HCT116 (cell line): ENCODE data around the gene FERMT1. TPM values are rescaled to one million over a fixed set of nuclear protein-coding genes. Genes with fewer than 3 reads are reported as not detected.

Experiments used
- ATAC-seq: fragments of 200-7000 bp; cut with Tn5 transposase; 2 replicates; pipeline ENCODE4 v1.9.1; 2020; ENCODE audit warnings: mild to moderate bottlenecking, moderate library complexity
- BruUV-seq: library from RNA; stranded (reverse); fragments of 400-500 nt; replicated peaks from 2 replicates; lab custom pipeline; 2021; lab: Mats Ljungman, UMichigan
- CTCF ChIA-PET: fragments of 300-600 bp; sonication (Branson Sonifier 250); formaldehyde crosslinking; loops from one replicate; lab custom pipeline; 2021; ENCODE audit warnings: antibody characterized with exemption; lab: Charles Lee
- POLR2A ChIA-PET: fragments of 300-600, 350-600 bp; sonication (Branson Sonifier 250); formaldehyde crosslinking; loops from one replicate; lab custom pipeline; 2021; ENCODE audit warnings: antibody characterized with exemption; lab: Charles Lee
- RAD21 ChIA-PET, 2 experiments: fragments of 300-600 bp; sonication (Branson Sonifier 250); formaldehyde crosslinking; loops; one replicate each; lab custom pipeline; 2023; ENCODE audit warnings: low total read pairs in 2 of 2; ENCODE audit not compliant: uncharacterized antibody in 2 of 2, unreplicated experiment in 2 of 2, low non-redundant PET in 1 of 2; lab: Charles Lee
- DNase-seq: peaks from one replicate; pipeline ENCODE4 v3.0.0-alpha.2; 2010; ENCODE audit warnings: low read depth, low spot score
- H2AFZ ChIP-seq: fragments of 200-600 bp; shearing (Covaris generic), sonication (generic); 2 replicates; pipeline ENCODE4 v1.6.1; 2017; ENCODE audit warnings: low read depth, mixed run types, mixed read lengths, antibody characterized with exemption, low read length; ENCODE audit not compliant: poor library complexity, severe bottlenecking
- H3K27ac ChIP-seq: 2 replicates; pipeline ENCODE4 v1.5.1; 2012; ENCODE audit warnings: low read depth, low read length
- H3K27me3 ChIP-seq: fragments of 200-600 bp; sonication (generic); 2 replicates; pipeline ENCODE4 v1.6.1; 2016; ENCODE audit warnings: mixed run types, low read length, mixed read lengths; ENCODE audit not compliant: insufficient read depth
- H3K36me3 ChIP-seq, 2 experiments: fragments of 200-500 bp in 1 of 2; fragments of 200-600 bp in 1 of 2; sonication (Bioruptor generic) in 1 of 2; sonication (generic) in 1 of 2; 2 replicates each; pipeline versions ENCODE4 v1.5.1 to v1.6.1; 2014 to 2016; ENCODE audit warnings: low read length in 2 of 2, inconsistent platforms in 1 of 2, mixed read lengths in 1 of 2, mixed run types in 1 of 2; ENCODE audit not compliant: insufficient read depth in 2 of 2, control insufficient read depth in 1 of 2
- H3K4me1 ChIP-seq, 2 experiments: fragments of 200-600 bp in 1 of 2; sonication (generic) in 1 of 2; 2 replicates each; pipeline versions ENCODE4 v1.5.1 to v1.6.1; 2012 to 2017; ENCODE audit warnings: low read length in 2 of 2, inconsistent platforms in 1 of 2, mild to moderate bottlenecking in 1 of 2, mixed read lengths in 1 of 2, mixed run types in 1 of 2, moderate library complexity in 1 of 2; ENCODE audit not compliant: insufficient read depth in 2 of 2, control insufficient read depth in 1 of 2
- H3K4me2 ChIP-seq: fragments of 200-600 bp; sonication (generic); 2 replicates; pipeline ENCODE4 v1.6.1; 2017; ENCODE audit warnings: mixed run types, low read length, mixed read lengths
- H3K4me3 ChIP-seq, 2 experiments: fragments of 200-600 bp in 1 of 2; sonication (generic) in 1 of 2; replicated peaks in 1 of 2; 2 replicates each; pipeline ENCODE4 v1.5.1; 2011 to 2016; ENCODE audit warnings: low read length in 2 of 2, control low read depth in 1 of 2, low read depth in 1 of 2, mild to moderate bottlenecking in 1 of 2, mixed read lengths in 1 of 2, mixed run types in 1 of 2
- H3K79me2 ChIP-seq: fragments of 200-600 bp; sonication (generic); 2 replicates; pipeline ENCODE4 v1.6.1; 2017; ENCODE audit warnings: mild to moderate bottlenecking, mixed run types, low read length, moderate library complexity, mixed read lengths; ENCODE audit not compliant: insufficient read depth
- H3K9ac ChIP-seq: fragments of 200-600 bp; sonication (generic); 2 replicates; pipeline ENCODE4 v1.6.1; 2016; ENCODE audit warnings: low read length, mixed read lengths
- H3K9me2 ChIP-seq: fragments of 200-600 bp; sonication (generic), shearing (Covaris generic); 2 replicates; pipeline ENCODE4 v1.6.1; 2017; ENCODE audit warnings: mixed run types, mild to moderate bottlenecking, moderate library complexity; ENCODE audit not compliant: insufficient read depth
- H3K9me3 ChIP-seq, 2 experiments: fragments of 200-500 bp in 1 of 2; fragments of 200-600 bp in 1 of 2; sonication (Bioruptor generic) in 1 of 2; sonication (generic) in 1 of 2; 2 replicates each; pipeline ENCODE4 v1.6.1; 2014 to 2017; ENCODE audit warnings: low read length in 2 of 2, mixed read lengths in 2 of 2, inconsistent platforms in 1 of 2, low read depth in 1 of 2, mild to moderate bottlenecking in 1 of 2, mixed run types in 1 of 2, moderate library complexity in 1 of 2; ENCODE audit not compliant: control insufficient read depth in 1 of 2, insufficient read depth in 1 of 2
- H4K20me1 ChIP-seq: fragments of 200-600 bp; sonication (generic), shearing (Covaris generic); 2 replicates; pipeline ENCODE4 v1.6.1; 2017; ENCODE audit warnings: mixed run types, mild to moderate bottlenecking, moderate library complexity; ENCODE audit not compliant: insufficient read depth
- CBX3 ChIP-seq: IDR thresholded peaks from 2 replicates; pipeline ENCODE4 v1.6.1; 2012; ENCODE audit warnings: low read depth
- CEBPB ChIP-seq: IDR thresholded peaks from 2 replicates; pipeline ENCODE4 v1.6.1; 2012; ENCODE audit warnings: low read depth
- ELF1 ChIP-seq: IDR thresholded peaks from 2 replicates; pipeline ENCODE4 v1.6.1; 2012; ENCODE audit warnings: low read depth, borderline replicate concordance
- EZH2phosphoT487 ChIP-seq: fragments of 200-600 bp; IDR thresholded peaks from 2 replicates; pipeline ENCODE4 v1.6.1; 2018; ENCODE audit warnings: antibody characterized with exemption, borderline replicate concordance
- SP1 ChIP-seq: IDR thresholded peaks from 2 replicates; pipeline ENCODE4 v1.6.1; 2012; ENCODE audit warnings: low read depth
- YY1 ChIP-seq: IDR thresholded peaks from 2 replicates; pipeline ENCODE4 v1.6.1; 2011; ENCODE audit warnings: low read length, low read depth, moderate library complexity, mild to moderate bottlenecking; ENCODE audit not compliant: insufficient replicate concordance; ENCODE audit errors: extremely low read depth
- ZNF274 ChIP-seq: fragments of 200-500 bp; sonication (Bioruptor generic); IDR thresholded peaks from 2 replicates; pipeline ENCODE4 v1.6.1; 2014; ENCODE audit warnings: mild to moderate bottlenecking, low read depth, low read length, inconsistent platforms
- intact Hi-C: fragments of 100-400 bp; cut with micrococcal nuclease; formaldehyde crosslinking; loops from 2 replicates; pipeline ENCODE4 v1.10.0; 2022
- total RNA-seq: library from RNA; stranded (reverse); gene quantifications from one replicate; pipeline ENCODE4 v1.2.1, GENCODE V29; 2021; ENCODE audit not compliant: unreplicated experiment
- TF ChIP-seq, protein P1 (sequence below): IDR thresholded peaks from 2 replicates; pipeline ENCODE4 v1.6.1; 2012
- TF ChIP-seq, protein P2 (sequence below): IDR thresholded peaks from 2 replicates; pipeline ENCODE4 v1.6.1; 2012
- TF ChIP-seq, protein P3 (sequence below): IDR thresholded peaks from 2 replicates; pipeline ENCODE4 v1.6.1; 2011; ENCODE audit warnings: mild to moderate bottlenecking, low read length, moderate library complexity; ENCODE audit not compliant: insufficient replicate concordance; ENCODE audit errors: extremely low read depth

The FERMT1 gene
- total RNA-seq, 1 experiment from 2014 or later: 34.9 TPM

DNA sequence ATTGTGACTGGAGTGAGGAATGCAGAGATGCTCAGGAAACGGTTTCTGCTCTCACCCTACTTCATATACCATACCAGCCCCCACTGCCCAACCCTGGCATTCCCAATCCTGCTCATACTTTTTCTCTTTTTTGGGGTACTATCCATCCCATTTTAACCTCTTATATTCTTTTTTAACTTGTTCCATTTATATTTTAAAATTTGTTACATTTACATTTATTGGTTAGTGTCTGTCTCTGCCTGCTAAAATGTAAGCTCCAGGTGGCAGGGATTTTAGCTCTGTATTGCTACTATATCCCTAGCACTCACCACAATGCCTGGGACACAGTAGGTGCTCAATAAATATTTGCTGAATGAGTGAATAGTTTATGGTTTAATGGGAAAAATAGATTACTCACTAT lies 8.1 kb downstream of the FERMT1 start:
- Histone ChIP-seq H3K4me2 (no peak overlapping the region), H3K9me2 (no peaks in the 10 kb centered on the region), H3K9me3 (peaks cover 9 to 19% of the 10 kb centered on the region in 2 experiments; a peak in 3 of 4 replicates), H3K4me1 (no peaks in the 10 kb centered on the region), H3K4me3 (no peak overlapping the region), H2AFZ (no peak overlapping the region), H3K9ac (no peak overlapping the region), H4K20me1 (no peaks in the 10 kb centered on the region), H3K27ac (no peak overlapping the region), H3K79me2 (0 out of 2 replicates have a peak, but pooled peaks cover 11% of the 10 kb centered on the region), H3K27me3 (no peaks in the 10 kb centered on the region), H3K36me3 (peaks cover 40 to 72% of the 10 kb centered on the region in 2 experiments)
- intact Hi-C loops: no loop called here
- CTCF ChIA-PET: no interaction called here
- no TSS peak for BruUV-seq
- DNase-seq (no peak), ATAC-seq (no peak)
- POLR2A ChIA-PET: no interaction called here
- TF ChIP-seq SP1: no peak
- TF ChIP-seq CEBPB: no peak
- TF ChIP-seq CBX3: no peak
- TF ChIP-seq, protein P1, sequence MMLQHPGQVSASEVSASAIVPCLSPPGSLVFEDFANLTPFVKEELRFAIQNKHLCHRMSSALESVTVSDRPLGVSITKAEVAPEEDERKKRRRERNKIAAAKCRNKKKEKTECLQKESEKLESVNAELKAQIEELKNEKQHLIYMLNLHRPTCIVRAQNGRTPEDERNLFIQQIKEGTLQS: no peak
- TF ChIP-seq, protein P2, sequence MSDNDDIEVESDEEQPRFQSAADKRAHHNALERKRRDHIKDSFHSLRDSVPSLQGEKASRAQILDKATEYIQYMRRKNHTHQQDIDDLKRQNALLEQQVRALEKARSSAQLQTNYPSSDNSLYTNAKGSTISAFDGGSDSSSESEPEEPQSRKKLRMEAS: no peak
- TF ChIP-seq EZH2phosphoT487: no peak
- no peak for TF ChIP-seq ELF1
- TF ChIP-seq, protein P3, sequence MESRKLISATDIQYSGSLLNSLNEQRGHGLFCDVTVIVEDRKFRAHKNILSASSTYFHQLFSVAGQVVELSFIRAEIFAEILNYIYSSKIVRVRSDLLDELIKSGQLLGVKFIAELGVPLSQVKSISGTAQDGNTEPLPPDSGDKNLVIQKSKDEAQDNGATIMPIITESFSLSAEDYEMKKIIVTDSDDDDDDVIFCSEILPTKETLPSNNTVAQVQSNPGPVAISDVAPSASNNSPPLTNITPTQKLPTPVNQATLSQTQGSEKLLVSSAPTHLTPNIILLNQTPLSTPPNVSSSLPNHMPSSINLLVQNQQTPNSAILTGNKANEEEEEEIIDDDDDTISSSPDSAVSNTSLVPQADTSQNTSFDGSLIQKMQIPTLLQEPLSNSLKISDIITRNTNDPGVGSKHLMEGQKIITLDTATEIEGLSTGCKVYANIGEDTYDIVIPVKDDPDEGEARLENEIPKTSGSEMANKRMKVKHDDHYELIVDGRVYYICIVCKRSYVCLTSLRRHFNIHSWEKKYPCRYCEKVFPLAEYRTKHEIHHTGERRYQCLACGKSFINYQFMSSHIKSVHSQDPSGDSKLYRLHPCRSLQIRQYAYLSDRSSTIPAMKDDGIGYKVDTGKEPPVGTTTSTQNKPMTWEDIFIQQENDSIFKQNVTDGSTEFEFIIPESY: no peak
- TF ChIP-seq ZNF274: no peak
- no peak for TF ChIP-seq YY1
- RAD21 ChIA-PET: no interaction called here
